Muscle layer of duodenum (tissue), 2 donors: Measurements from ENCODE around the gene GPR31.

Source experiments
- H3K27ac ChIP-seq: one replicate; pipeline ENCODE4 v1.7.0; 2013; ENCODE audit warnings: mild to moderate bottlenecking, low read length
- H3K27me3 ChIP-seq: one replicate; pipeline ENCODE4 v1.7.0; 2013; ENCODE audit warnings: low read depth, mild to moderate bottlenecking, control low read depth, low read length
- H3K36me3 ChIP-seq, 2 donors: one replicate each; pipeline ENCODE4 v1.7.0; 2013; ENCODE audit warnings: low read length in 2 of 2, control low read depth in 1 of 2, mild to moderate bottlenecking in 1 of 2; ENCODE audit not compliant: insufficient read depth in 2 of 2, control insufficient read depth in 1 of 2
- H3K4me1 ChIP-seq, 2 donors: one replicate each; pipeline ENCODE4 v1.7.0; 2013; ENCODE audit warnings: low read length in 2 of 2, mild to moderate bottlenecking in 2 of 2, control low read depth in 1 of 2, moderate library complexity in 1 of 2; ENCODE audit not compliant: insufficient read depth in 2 of 2, control insufficient read depth in 1 of 2
- H3K4me3 ChIP-seq, 2 donors: one replicate each; pipeline ENCODE4 v1.7.0; 2013; ENCODE audit warnings: low read length in 2 of 2, low read depth in 1 of 2, mild to moderate bottlenecking in 1 of 2
- H3K9me3 ChIP-seq, 2 donors: one replicate each; pipeline ENCODE4 v1.7.0; 2013; ENCODE audit warnings: low read length in 2 of 2, control low read depth in 1 of 2, mild to moderate bottlenecking in 1 of 2; ENCODE audit not compliant: control insufficient read depth in 1 of 2
- donor health status: healthy.

The GPR31 gene

DNA sequence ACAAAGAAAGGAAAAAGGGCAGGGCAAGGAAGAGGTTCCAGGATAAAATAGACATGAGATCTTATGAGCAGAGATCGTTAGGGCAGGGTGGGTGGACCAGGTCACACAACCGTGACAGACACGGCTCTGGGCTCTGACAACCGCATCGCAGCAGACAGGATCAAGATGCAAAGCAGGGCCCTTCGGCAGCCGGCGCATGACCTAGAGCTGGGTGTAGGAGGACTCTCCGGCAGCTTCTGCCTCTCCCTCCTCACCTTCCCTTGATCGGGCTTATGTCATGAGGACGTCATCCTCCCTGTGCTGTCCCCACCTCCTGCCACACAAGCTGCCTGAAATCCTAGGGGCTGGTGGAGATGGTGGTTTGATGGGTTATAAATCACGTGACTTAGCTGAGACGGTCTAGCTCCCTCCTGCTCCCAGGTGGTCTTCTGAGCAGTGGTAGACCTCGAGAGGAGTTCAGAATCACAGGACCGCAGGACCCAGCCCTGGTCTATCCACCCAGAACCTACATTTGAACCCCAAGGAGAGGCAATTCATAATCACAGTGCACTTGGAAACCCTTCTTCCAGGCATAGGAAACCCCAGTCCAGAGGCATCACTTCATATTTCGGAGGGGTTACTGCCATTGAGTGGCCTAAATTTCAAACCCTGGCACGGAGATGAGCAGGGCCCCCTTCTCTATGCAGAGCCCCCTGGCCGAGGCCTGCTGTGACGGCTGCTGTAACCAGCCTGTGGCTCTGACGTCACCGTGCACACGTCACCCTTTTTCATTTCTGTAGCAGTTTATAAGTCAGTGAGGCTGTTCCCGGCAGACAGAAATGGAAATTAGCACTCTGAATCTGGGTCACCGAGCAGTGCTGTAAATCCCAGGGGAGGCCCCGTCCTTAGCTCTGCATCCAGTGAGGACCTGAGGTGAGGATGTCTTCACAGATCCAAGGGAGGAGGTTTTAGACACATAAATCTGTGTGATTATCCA lies 43.6 kb downstream of the GPR31 start:
- Histone ChIP-seq H3K27ac (no peak overlapping the region), H3K36me3 (no peaks in the 10 kb centered on the region), H3K9me3 (no peaks in the 10 kb centered on the region), H3K27me3 (no peaks in the 10 kb centered on the region), H3K4me1 (peaks cover 0 to 12% of the 10 kb centered on the region in 2 donors), H3K4me3 (no peak overlapping the region)

DNA sequence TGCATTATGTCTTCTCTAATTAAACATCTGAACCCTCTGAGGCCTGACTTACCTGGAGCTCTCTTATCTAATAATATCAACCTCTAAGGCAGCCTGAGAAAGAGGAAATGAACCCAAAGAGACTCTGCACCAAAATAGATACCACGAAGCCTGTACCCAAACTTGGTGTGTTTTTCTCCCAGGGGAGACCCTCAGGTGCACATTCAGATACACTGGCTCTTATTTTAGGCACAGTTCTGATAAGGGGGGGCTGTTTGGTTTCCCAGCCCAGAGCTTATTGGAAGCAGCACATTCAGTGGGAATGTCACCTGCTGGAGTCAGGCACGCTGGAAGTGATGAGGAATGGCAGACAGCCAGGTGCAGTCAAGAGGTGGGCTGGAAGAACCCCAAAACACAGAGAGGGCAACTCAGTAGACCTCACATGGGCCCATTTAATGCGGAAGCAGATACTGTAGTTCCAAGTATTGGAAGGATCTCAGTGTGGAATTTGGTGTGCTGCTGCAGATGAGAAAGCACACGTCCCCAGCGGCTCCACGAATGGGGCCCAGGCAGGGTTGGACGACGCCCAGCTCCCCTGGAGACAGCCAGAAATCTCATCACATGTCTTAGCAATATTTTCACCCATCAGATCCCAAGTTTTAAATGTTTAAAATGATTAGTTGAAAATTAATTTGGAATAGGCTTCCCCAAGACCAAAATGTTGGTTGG lies 44.6 kb downstream of the GPR31 start:
- Histone ChIP-seq H3K4me3 (no peak overlapping the region), H3K27me3 (no peaks in the 10 kb centered on the region), H3K36me3 (no peaks in the 10 kb centered on the region), H3K9me3 (no peaks in the 10 kb centered on the region), H3K4me1 (peaks cover 0 to 12% of the 10 kb centered on the region in 2 donors), H3K27ac (no peak overlapping the region)

DNA sequence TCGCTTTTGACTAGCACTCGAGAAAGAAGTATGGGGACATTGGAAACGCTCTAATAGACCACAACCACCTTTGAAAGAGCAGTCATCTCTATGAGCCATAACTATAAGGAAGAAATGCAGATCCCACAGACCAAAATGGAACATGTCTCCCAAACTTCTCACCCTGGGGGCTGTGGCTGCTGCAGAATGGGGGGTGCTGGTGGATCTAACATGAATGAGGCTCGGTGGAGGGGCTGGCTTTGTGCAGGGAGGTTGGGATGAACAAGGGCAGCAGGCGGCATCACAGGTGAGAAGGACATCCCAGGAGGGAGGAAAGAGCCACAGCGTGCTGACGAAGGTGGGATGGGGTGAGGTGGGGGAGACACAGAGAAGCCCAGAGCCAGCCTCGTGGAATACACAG lies 45.4 kb downstream of the GPR31 start:
- Histone ChIP-seq H3K4me3 (no peak overlapping the region), H3K4me1 (peaks cover 0 to 12% of the 10 kb centered on the region in 2 donors), H3K9me3 (no peaks in the 10 kb centered on the region), H3K27ac (no peak overlapping the region), H3K27me3 (no peaks in the 10 kb centered on the region), H3K36me3 (no peaks in the 10 kb centered on the region)

GRCh38 chr6:167111597-167111996 lies 46.2 kb downstream of the GPR31 start:
- no peak overlapping the region for H3K27ac ChIP-seq
- H3K27me3 ChIP-seq = no peaks in the 10 kb centered on the region

GRCh38 chr6:167109651-167110050 lies 48.1 kb downstream of the GPR31 start:
- Histone ChIP-seq H3K27ac (no peak overlapping the region), H3K4me1 (no peaks in the 10 kb centered on the region), H3K27me3 (no peaks in the 10 kb centered on the region), H3K36me3 (no peaks in the 10 kb centered on the region), H3K4me3 (no peak overlapping the region), H3K9me3 (no peaks in the 10 kb centered on the region)

More at GRCh38 chr6:167111597-167111996, 46.2 kb downstream of the GPR31 start:
- Histone ChIP-seq H3K4me1 (peaks cover 0 to 10% of the 10 kb centered on the region in 2 donors), H3K9me3 (no peaks in the 10 kb centered on the region), H3K4me3 (no peak overlapping the region), H3K36me3 (no peaks in the 10 kb centered on the region)

DNA sequence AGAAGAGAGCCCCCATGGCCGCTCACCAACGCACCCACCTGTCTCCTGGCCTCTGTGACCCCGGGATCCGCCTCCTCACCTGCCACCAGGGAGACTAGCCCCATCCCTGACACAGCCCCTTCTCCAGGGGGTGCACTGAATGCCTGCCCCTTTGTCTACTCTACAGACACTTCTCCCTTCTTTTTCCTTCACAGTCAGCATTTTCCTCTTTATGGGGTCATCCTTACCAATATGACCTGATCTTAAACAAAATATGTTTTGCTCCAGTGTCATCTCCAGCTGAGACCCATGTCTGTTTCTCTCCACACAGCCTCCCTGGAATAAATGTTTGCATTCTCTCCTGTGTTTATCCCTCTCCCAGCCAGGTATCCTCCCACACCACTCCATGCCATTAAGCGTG lies 49.5 kb downstream of the GPR31 start:
- H3K9me3 ChIP-seq = no peaks in the 10 kb centered on the region
- no peaks in the 10 kb centered on the region for H3K27me3 ChIP-seq
- no peaks in the 10 kb centered on the region for H3K4me1 ChIP-seq
- H3K27ac ChIP-seq = no peak overlapping the region
- no peaks in the 10 kb centered on the region for H3K36me3 ChIP-seq
- H3K4me3 ChIP-seq = no peak overlapping the region

GRCh38 chr6:167107787-167108186 lies 50.0 kb downstream of the GPR31 start:
- H3K9me3 ChIP-seq = no peaks in the 10 kb centered on the region
- H3K4me3 ChIP-seq = no peak overlapping the region
- no peaks in the 10 kb centered on the region for H3K4me1 ChIP-seq
- H3K27ac ChIP-seq = no peak overlapping the region
- no peaks in the 10 kb centered on the region for H3K36me3 ChIP-seq
- no peaks in the 10 kb centered on the region for H3K27me3 ChIP-seq

- no peaks in the 10 kb centered on the region for H3K27me3 ChIP-seq
- no peaks in the 10 kb centered on the region for H3K4me1 ChIP-seq
- H3K4me3 ChIP-seq = no peak overlapping the region
- no peaks in the 10 kb centered on the region for H3K9me3 ChIP-seq
- no peak overlapping the region for H3K27ac ChIP-seq
- H3K36me3 ChIP-seq = no peaks in the 10 kb centered on the region
Observed at GRCh38 chr6:167106406-167106805, 51.4 kb downstream of the GPR31 start.
